HepG2 (cell line): ENCODE results near the gene CISH. TPM values are rescaled to one million over a fixed set of nuclear protein-coding genes. Genes with fewer than 3 reads are reported as not detected.
A peak's percentile ranks its signal among the peaks of the same experiment; 100 is the strongest.

Source experiments
- CEBPG ChIP-seq: IDR thresholded peaks from 2 replicates; pipeline ENCODE4 v1.6.1; 2016
- ERF ChIP-seq: IDR thresholded peaks from 2 replicates; pipeline ENCODE4 v1.6.1; 2018; ENCODE audit warnings: missing biosample characterization, missing genetic modification reagents
- GATA4 ChIP-seq: sonication (generic); IDR thresholded peaks from 2 replicates; pipeline ENCODE4 v1.6.1; 2016; ENCODE audit warnings: antibody characterized with exemption, low read depth, borderline replicate concordance
- GATAD1 ChIP-seq: IDR thresholded peaks from 2 replicates; pipeline ENCODE4 v1.6.1; 2016; ENCODE audit warnings: missing genetic modification reagents, missing compliant biosample characterization
- HIVEP1 ChIP-seq: sonication (generic); formaldehyde crosslinking; IDR thresholded peaks from 2 replicates; pipeline ENCODE4 v1.4.0; 2020; ENCODE audit warnings: mild to moderate bottlenecking, missing genetic modification reagents
- KLF9 ChIP-seq: IDR thresholded peaks from 2 replicates; pipeline ENCODE4 v1.6.1; 2016; ENCODE audit warnings: low read depth
- MED1 ChIP-seq: sonication (generic); formaldehyde crosslinking; IDR thresholded peaks from 2 replicates; pipeline ENCODE4 v1.4.0; 2020; ENCODE audit warnings: missing genetic modification reagents
- MED8 ChIP-seq: sonication (generic); formaldehyde crosslinking; IDR thresholded peaks from 2 replicates; pipeline ENCODE4 v1.8.1; 2023; ENCODE audit warnings: mild to moderate bottlenecking, missing genetic modification reagents; ENCODE audit not compliant: insufficient replicate concordance
- PHF8 ChIP-seq: sonication (generic); formaldehyde crosslinking; IDR thresholded peaks from 2 replicates; pipeline ENCODE4 v1.5.0; 2020; ENCODE audit warnings: missing genetic modification reagents
- POGZ ChIP-seq: sonication (generic); formaldehyde crosslinking; IDR thresholded peaks from 2 replicates; pipeline ENCODE4 v1.4.0; 2020; ENCODE audit warnings: mild to moderate bottlenecking, missing genetic modification reagents
- SMARCE1 ChIP-seq: fragments of 450-650 bp; IDR thresholded peaks from 2 replicates; pipeline ENCODE4 v1.6.1; 2017; ENCODE audit warnings: borderline replicate concordance
- TOPORS ChIP-seq: sonication (generic); formaldehyde crosslinking; IDR thresholded peaks from 2 replicates; pipeline ENCODE4 v1.8.0; 2023; ENCODE audit warnings: mild to moderate bottlenecking, missing genetic modification reagents
- YEATS2 ChIP-seq: sonication (generic); formaldehyde crosslinking; IDR thresholded peaks from 2 replicates; pipeline ENCODE4 v1.4.0; 2020; ENCODE audit warnings: missing genetic modification reagents, borderline replicate concordance
- ZBTB20 ChIP-seq: sonication (generic); formaldehyde crosslinking; IDR thresholded peaks from 2 replicates; pipeline ENCODE4 v1.8.1; 2023; ENCODE audit warnings: missing genetic modification reagents, low read depth, mild to moderate bottlenecking, borderline replicate concordance
- ZFP82 ChIP-seq: sonication (generic); formaldehyde crosslinking; IDR thresholded peaks from 2 replicates; pipeline ENCODE4 v1.5.1; 2020; ENCODE audit warnings: mild to moderate bottlenecking, missing genetic modification reagents, borderline replicate concordance
- ZNF282 ChIP-seq: fragments of 450-650 bp; IDR thresholded peaks from 2 replicates; pipeline ENCODE4 v1.6.1; 2018; ENCODE audit not compliant: partially characterized antibody
- ZNF331 ChIP-seq: sonication (generic); formaldehyde crosslinking; IDR thresholded peaks from 2 replicates; pipeline ENCODE4 v1.4.0; 2020; ENCODE audit warnings: missing genetic modification reagents
- ZNF512B ChIP-seq: sonication (generic); formaldehyde crosslinking; IDR thresholded peaks from 2 replicates; pipeline ENCODE4 v1.5.1; 2020; ENCODE audit warnings: missing genetic modification reagents, mild to moderate bottlenecking, borderline replicate concordance
- ZNF605 ChIP-seq: sonication (generic); formaldehyde crosslinking; IDR thresholded peaks from 2 replicates; pipeline ENCODE4 v1.8.0; 2022; ENCODE audit warnings: mild to moderate bottlenecking, missing genetic modification reagents
- ZNF609 ChIP-seq: sonication (generic); formaldehyde crosslinking; IDR thresholded peaks from 2 replicates; pipeline ENCODE4 v1.4.0; 2020; ENCODE audit warnings: mild to moderate bottlenecking, missing genetic modification reagents, borderline replicate concordance
- polyA plus RNA-seq, 8 experiments: library from polyadenylated mRNA; depleted of rRNA in 3 of 8; stranded (reverse) in 7 of 8; unstranded in 1 of 8; fragments of >200 nt; fragmentation: Illumina TruSeq in 4 of 8; extraction: Trizol in 4 of 8; gene quantifications; 2 replicates each; pipeline versions ENCODE4 v1.2.1 to v1.2.3, GENCODE V29; 2011 to 2016; ENCODE audit warnings: low read depth in 4 of 8, missing spikeins in 1 of 8, mixed read lengths in 1 of 8; ENCODE audit not compliant: insufficient read depth in 1 of 8
- total RNA-seq, 5 experiments: library from RNA; depleted of rRNA; stranded (reverse); fragments of >200 nt; fragmentation: Illumina TruSeq; extraction: Trizol; gene quantifications; 2 replicates each; pipeline ENCODE4 v1.2.3, GENCODE V29; 2016; ENCODE audit warnings: low read depth in 1 of 5
- TF ChIP-seq, protein P1 (sequence below): IDR thresholded peaks from 2 replicates; pipeline ENCODE4 v1.6.1; 2016; ENCODE audit warnings: missing genetic modification reagents, missing compliant biosample characterization
- TF ChIP-seq, protein P2 (sequence below): IDR thresholded peaks from 2 replicates; pipeline ENCODE4 v1.6.1; 2018; ENCODE audit warnings: missing genetic modification reagents

Gene CISH
- total and polyA plus RNA-seq, 2 of the 13 experiments (the other 11 are each of a cell fraction or from before 2014, with no cell fraction given): 0.91 to 1.5 TPM

DNA sequence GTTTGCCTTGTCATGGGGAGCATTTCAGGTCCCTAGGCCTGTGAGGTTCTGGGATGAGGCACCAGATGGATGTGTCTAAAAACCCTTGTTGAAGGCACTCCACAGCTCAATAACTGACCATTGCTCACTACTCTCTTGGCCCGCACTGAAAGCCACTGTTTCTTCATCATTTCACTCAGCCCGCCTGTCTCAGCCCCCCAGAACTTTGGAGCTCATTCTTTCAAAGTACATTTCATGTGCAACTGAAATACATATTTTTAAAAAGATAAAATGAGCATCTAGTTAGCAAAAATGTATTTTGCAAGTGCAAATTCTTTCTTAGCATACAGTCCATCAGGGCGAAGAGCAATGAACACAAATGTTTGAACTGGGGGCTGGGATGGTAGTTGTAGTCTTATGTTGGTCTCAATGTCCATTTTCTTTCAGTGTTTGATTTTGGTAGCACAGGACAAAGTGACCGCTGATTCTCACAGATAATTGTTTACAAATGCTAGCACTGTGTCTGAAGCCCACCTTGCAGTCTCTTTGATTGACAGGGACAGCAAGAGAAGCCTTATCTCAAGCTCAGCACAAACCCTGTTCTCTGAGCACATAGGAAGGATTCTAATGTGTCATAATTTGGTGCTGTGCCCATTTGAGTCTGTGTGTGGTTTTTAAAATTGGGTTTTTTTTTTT, 22.7 kb downstream of the CISH start (continued):
- TF ChIP-seq, protein P1, sequence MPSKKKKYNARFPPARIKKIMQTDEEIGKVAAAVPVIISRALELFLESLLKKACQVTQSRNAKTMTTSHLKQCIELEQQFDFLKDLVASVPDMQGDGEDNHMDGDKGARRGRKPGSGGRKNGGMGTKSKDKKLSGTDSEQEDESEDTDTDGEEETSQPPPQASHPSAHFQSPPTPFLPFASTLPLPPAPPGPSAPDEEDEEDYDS: peak; percentile 43; the same call in 1 of the 2 replicates
- TF ChIP-seq PHF8 (CRISPR knock-in tag): 0 out of 2 replicates have a peak, but pooled peaks have one; percentile 6
- peak; percentile 63 for TF ChIP-seq ERF
- no peak for TF ChIP-seq SMARCE1
- TF ChIP-seq GATAD1 (CRISPR knock-in tag): no peak
- TF ChIP-seq POGZ (CRISPR knock-in tag): no peak
- 0 out of 2 replicates have a peak, but pooled peaks have one; percentile 4 for TF ChIP-seq ZNF605 (CRISPR knock-in tag)
- peak; percentile 72; the same call in 1 of the 2 replicates for TF ChIP-seq ZNF609 (CRISPR knock-in tag)
- no peak for TF ChIP-seq MED8 (CRISPR knock-in tag)
- TF ChIP-seq GATA4: peak; percentile 45; the same call in 1 of the 2 replicates
- no peak for TF ChIP-seq ZNF282
- no peak for TF ChIP-seq ZFP82 (CRISPR knock-in tag)
- peak; percentile 71 for TF ChIP-seq MED1 (CRISPR knock-in tag)
- TF ChIP-seq ZNF331 (CRISPR knock-in tag): peak; percentile 37; the same call in 1 of the 2 replicates
- no peak for TF ChIP-seq ZNF512B (CRISPR knock-in tag)
- no peak for TF ChIP-seq HIVEP1
- no peak for TF ChIP-seq ZBTB20
- TF ChIP-seq KLF9 (CRISPR knock-in tag): no peak
- TF ChIP-seq CEBPG (CRISPR knock-in tag): peak; percentile 44
- TF ChIP-seq YEATS2 (CRISPR knock-in tag): peak; percentile 49; the same call in 1 of the 2 replicates
- no peak for TF ChIP-seq TOPORS
- TF ChIP-seq, protein P2, sequence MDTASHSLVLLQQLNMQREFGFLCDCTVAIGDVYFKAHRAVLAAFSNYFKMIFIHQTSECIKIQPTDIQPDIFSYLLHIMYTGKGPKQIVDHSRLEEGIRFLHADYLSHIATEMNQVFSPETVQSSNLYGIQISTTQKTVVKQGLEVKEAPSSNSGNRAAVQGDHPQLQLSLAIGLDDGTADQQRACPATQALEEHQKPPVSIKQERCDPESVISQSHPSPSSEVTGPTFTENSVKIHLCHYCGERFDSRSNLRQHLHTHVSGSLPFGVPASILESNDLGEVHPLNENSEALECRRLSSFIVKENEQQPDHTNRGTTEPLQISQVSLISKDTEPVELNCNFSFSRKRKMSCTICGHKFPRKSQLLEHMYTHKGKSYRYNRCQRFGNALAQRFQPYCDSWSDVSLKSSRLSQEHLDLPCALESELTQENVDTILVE: 0 out of 2 replicates have a peak, but pooled peaks have one; percentile 37
